HTERT RPE-1 (cell line): Measurements from ENCODE around the gene PRPF19.

ENCODE experiments used
- in situ Hi-C: fragments of 300-500 bp; cut with MboI; formaldehyde crosslinking; loops from 4 replicates; pipeline ENCODE4 v1.14.3; 2020; ENCODE audit warnings: low sequenced_read_pairs

PRPF19 gene

GRCh38 chr11:60924110-60924905 lies 17.9 kb upstream of the PRPF19 start, which contains the start of gene TMEM132A:
Gene TMEM132A (plus strand): TSS chr11:60924460. CDS start chr11:60924634, 174 bp downstream.
- in situ Hi-C loops = no loop called here

- in situ Hi-C loops = no loop called here
These were observed 17.4 kb upstream of the PRPF19 start for GRCh38 chr11:60923800-60924109.

GRCh38 chr11:60923326-60923725 lies 16.9 kb upstream of the PRPF19 start:
- in situ Hi-C loops = no loop called here

- in situ Hi-C loops = no loop called here
These were observed 16.5 kb upstream of the PRPF19 start for GRCh38 chr11:60922906-60923305.

- in situ Hi-C loops = no loop called here
These were observed 15.5 kb upstream of the PRPF19 start for GRCh38 chr11:60921777-60922335.

- in situ Hi-C loops = no loop called here
These were observed 14.9 kb upstream of the PRPF19 start for GRCh38 chr11:60921259-60921658.

GRCh38 chr11:60919956-60920355 lies 13.6 kb upstream of the PRPF19 start:
- in situ Hi-C loops = no loop called here

GRCh38 chr11:60919320-60919719 lies 12.9 kb upstream of the PRPF19 start:
- in situ Hi-C loops = no loop called here

GRCh38 chr11:60918939-60919265 lies 12.5 kb upstream of the PRPF19 start:
- in situ Hi-C loops = no loop called here

GRCh38 chr11:60918251-60918938 lies 12.0 kb upstream of the PRPF19 start:
- in situ Hi-C loops = no loop called here

GRCh38 chr11:60917267-60917666 lies 10.9 kb upstream of the PRPF19 start:
- in situ Hi-C loops = no loop called here

GRCh38 chr11:60916669-60917206 lies 10.4 kb upstream of the PRPF19 start:
- in situ Hi-C loops = no loop called here

- in situ Hi-C loops = no loop called here
These were observed 9.0 kb upstream of the PRPF19 start for GRCh38 chr11:60915248-60915914.

- in situ Hi-C loops = no loop called here
These were observed 8.4 kb upstream of the PRPF19 start for GRCh38 chr11:60914633-60915247.

- in situ Hi-C loops = no loop called here
These were observed 7.6 kb upstream of the PRPF19 start, which contains the start of gene TMEM109 for GRCh38 chr11:60913793-60914632. Gene TMEM109 (plus strand): TSS chr11:60914158. CDS start chr11:60919694, 5,536 bp downstream.

GRCh38 chr11:60912851-60913528 lies 6.6 kb upstream of the PRPF19 start:
- in situ Hi-C loops = no loop called here

GRCh38 chr11:60912223-60912850 lies 6.0 kb upstream of the PRPF19 start:
- in situ Hi-C loops = no loop called here

- in situ Hi-C loops = no loop called here
These were observed 4.5 kb upstream of the PRPF19 start for GRCh38 chr11:60910711-60911380.
